Suprapubic skin (tissue), 4 donors: Measurements from ENCODE around the gene SLC16A9.

Source experiments
- CTCF ChIP-seq, 2 donors: fragments of 200-600 bp in 1 of 2; fragments of 450-650 bp in 1 of 2; sonication (generic) in 1 of 2; IDR thresholded peaks; one replicate each; pipeline ENCODE4 v1.5.1; 2016 to 2019; ENCODE audit warnings: antibody characterized with exemption in 2 of 2, mild to moderate bottlenecking in 1 of 2, moderate library complexity in 1 of 2
- EP300 ChIP-seq: sonication (generic); formaldehyde crosslinking; IDR thresholded peaks from one replicate; pipeline ENCODE4 v1.6.1; 2017; ENCODE audit warnings: antibody characterized with exemption
- POLR2A ChIP-seq, 2 donors: fragments of 450-650 bp; IDR thresholded peaks; one replicate each; pipeline ENCODE4 v1.6.1; 2017; ENCODE audit warnings: antibody characterized with exemption in 2 of 2, mild to moderate bottlenecking in 2 of 2, moderate library complexity in 2 of 2
- POLR2AphosphoS5 ChIP-seq, 3 donors: sonication (generic); formaldehyde crosslinking; IDR thresholded peaks; one replicate each; pipeline ENCODE4 v1.6.1; 2017; ENCODE audit warnings: antibody characterized with exemption in 3 of 3

- TF ChIP-seq EP300 = no peak
- no peak for TF ChIP-seq CTCF (IDR thresholded peaks at IDR 0.05)
- TF ChIP-seq POLR2A (IDR thresholded peaks at IDR 0.05) = no peak
- TF ChIP-seq POLR2AphosphoS5 (IDR thresholded peaks at IDR 0.05) = no peak
These were observed 84.7 kb downstream of the SLC16A9 start for GRCh38 chr10:59624951-59625350.
